ENCODE results near the gene SIKE1.
"Not testable (repeated sequence)": the region's sequence is repeated elsewhere in the genome, so short reads cannot be mapped to it uniquely, and the experiment has no call there.

SIKE1 gene

DNA sequence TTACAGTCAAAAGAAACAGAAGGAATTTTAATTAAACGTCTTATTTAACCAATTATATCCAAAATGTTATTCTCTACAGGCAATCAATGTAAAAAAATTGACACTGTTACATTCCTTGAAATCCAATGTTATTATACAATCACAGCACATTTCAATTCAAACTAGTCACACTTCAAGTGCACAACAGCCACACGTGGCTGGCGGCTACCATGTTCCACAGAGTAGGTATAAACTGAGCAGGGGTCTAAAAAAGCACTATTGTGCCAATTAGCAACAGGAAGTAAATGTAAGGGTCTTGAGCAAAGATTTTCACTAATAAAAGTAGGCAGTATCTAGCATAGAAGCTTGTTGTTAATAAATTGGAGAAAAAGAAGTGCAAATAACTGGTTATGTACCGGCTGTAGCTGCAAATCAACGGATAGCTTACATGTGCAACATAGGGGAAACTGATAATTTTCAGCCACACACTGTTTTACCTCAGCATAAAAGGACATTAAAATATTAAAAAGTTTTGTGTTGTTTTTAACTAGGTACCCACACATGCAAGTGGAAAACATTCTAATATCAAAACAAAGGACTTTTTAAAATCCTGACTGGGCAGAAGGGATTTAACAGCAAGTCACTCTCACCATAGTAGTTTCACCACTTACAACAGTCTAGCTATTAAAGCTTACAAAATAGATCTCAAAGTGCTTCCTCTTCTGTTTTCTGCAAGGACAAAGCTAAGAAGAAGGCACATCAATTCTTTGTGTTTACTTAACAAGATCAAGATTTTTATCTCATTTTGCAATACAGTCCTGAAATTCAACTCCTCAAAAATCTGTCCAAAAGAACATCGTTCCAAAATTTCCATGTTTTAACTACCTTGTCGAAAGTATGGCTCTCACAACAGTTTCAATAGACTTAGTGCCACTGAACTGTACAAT lies 25.2 kb downstream of the SIKE1 start:
- DNase-seq (ENCODE audit: low read depth), result no peak

DNA sequence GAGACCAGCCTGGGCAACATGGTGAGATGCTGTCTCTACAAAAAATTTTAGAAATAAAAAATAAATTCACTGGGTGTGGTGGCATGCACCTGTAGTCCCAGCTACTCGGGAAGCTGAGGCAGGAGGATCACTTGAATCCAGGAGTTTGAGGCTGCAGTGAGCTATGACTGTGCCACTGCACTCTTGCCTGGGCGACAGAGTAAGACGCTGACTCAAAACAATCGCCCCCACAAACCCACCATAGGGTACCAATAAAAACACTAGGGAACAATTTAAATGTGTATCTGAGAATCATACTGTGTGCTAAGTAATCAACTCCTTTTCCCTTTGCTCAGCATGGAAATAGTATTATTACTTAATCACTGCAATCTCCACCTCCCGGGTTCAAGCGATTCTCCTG lies 26.8 kb downstream of the SIKE1 start:
- not testable (repeated sequence) for DNase-seq (ENCODE audit: low read depth)

DNA sequence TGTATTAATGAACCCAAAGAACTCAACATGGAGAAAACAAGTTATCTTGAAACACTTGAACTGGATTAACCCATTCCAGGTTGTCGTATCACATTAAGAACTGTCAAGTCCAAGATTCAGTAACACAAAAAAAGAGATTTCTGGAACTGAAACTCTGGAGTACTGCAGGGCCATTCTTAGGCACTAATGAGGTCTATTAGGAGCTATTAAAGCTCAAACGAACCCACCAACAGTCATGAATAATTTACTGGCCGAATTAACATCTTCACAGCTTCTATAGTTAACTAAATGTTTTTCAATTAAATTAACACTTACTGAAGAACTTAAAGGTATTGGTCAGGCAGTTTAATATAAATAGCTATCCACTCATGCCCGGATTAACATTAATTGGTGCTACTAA lies 27.3 kb downstream of the SIKE1 start:
- no peak for DNase-seq (ENCODE audit: low read depth)

DNA sequence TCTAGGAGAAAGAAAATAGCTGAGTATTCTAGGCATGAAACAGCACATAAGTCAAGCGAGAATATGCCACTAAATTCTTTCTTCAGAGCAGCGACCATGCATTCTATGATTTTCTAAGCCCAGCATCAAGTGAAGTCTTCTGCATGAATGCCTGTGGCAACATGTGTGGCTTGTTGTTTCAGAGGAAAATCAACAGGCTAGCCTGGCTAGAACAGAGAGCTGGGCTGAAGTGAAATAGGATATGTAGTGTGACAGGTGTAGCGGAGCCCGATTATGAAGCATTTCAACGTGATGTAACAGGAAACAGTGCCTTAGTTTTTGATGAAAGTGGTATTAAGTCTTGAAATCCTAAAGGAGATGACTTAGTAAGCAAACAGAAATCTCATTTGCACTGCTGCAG lies 29.7 kb downstream of the SIKE1 start:
- no peak for DNase-seq (ENCODE audit: low read depth)

DNA sequence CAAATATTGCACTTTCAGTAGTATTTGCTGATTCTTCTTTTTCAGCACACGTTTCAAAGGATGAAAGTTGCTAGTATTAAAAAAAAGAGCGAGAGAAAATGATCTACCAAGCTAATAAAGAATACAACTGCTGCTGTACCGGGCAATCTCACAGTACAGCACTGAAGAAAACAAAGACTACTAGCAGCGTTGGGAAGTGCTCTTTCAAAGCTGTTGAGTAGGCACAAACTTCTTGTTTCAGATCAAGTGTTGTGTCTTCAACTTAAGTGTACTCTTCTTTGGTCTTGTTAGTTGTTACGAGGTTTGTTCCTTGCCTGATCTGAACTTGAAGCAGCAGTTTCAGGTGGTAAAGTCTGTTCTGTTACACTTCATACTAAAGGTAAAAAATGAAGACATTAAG lies 30.6 kb downstream of the SIKE1 start:
- no peak for DNase-seq (ENCODE audit: low read depth)

DNA sequence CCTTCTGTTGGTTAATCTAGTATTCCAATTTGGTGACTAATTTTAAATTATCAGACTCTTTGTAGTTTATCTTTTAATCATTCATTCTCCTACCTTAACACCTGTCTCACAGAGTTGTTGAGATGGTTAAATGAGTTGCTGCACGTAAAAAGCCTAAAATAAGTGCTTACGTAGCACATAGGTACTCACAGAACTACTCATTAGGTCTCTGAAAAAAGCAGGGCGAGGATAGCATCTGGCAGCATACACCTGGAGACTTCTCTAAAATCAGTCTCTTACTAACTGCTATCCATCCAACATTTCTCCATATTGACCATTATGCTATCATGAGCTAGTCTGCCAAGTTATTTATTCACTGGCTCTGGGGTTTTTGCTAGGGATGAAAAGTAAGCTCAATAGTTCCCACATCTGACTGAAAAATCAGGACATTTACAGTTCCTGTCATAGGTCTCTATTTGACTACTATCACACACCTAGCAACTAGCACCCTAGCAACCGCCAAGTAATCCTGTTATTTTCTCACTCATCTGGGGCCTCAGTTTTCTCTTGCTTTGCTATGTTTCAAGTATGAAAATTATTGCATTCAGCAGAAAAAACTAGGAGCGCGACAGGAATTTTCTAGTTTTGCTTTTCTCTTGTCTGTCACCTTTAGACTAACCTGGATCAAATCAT lies 33.9 kb downstream of the SIKE1 start:
- no peak for DNase-seq (ENCODE audit: low read depth)

DNA sequence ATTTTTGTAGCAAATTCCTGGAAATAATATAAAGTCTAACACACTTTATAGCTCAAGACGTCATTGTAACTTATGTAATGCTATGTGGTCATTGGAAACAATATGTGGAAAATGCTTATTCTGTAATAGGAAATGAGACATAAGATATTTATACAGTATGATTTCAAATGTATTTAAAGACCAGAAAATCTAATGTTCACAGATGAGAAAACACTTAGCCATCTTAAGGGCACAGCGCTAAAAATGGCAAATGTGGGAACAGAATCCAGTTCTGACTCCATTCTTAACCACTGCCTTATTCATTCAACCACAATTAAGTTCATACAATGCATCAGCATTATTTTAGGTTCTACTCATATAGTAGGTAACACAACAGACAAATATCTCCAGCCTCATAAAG lies 35.2 kb downstream of the SIKE1 start:
- no peak for DNase-seq (ENCODE audit: low read depth)

DNA sequence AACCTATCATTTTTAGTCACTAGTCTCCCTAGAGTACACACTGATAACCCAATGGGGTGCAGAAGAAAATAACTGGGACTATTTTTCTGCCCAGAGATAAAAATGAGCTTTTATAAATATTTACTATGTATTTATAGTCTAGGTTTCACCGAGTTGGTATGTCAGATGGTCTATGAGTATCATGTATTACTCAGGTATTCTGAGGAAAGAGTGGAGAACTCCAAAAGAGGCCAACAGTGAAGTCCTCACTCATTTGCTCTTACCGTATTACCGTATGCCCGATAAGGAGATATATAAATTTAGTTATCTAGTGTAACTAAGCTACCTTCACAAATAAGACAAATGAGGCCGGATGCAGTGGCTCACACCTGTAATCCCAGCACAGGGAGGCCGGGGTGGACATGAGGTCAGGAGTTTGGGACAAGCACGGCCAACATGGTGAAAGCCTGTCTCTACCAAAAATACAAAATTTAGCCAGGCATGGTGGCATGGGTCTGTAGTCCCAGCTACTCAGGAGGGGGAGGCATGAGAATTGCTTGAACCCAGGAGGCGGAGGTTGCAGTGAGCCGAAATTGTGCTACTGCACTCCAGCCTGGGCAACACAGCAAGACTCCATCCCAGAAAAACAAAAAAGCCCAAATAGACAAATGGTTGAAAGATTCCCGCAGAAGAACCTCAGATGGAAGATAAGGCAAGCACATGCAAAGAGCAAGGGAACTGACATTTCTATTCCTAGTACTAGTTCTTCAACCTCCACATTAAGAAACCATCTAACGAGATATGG lies 38.3 kb downstream of the SIKE1 start:
- no peak for DNase-seq (ENCODE audit: low read depth)

DNA sequence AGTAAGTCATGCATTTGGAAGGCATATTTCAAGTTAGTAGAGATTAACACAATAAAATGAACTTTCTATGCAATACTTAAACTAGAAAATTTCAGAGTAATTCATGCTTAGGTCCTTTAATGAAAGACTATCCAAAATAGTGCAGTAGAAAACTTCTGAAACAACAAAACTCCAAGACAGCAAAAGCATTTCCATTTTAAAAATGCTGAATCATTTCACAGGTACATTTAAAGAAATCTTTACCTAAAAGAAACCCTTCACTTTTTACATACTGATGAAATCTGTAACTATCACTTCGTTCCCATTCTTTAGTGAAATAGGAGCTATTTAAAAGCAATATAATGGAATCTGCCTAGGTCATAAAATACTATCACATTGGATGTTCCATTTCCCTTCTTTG lies 40.2 kb downstream of the SIKE1 start:
- no peak for DNase-seq (ENCODE audit: low read depth)

DNA sequence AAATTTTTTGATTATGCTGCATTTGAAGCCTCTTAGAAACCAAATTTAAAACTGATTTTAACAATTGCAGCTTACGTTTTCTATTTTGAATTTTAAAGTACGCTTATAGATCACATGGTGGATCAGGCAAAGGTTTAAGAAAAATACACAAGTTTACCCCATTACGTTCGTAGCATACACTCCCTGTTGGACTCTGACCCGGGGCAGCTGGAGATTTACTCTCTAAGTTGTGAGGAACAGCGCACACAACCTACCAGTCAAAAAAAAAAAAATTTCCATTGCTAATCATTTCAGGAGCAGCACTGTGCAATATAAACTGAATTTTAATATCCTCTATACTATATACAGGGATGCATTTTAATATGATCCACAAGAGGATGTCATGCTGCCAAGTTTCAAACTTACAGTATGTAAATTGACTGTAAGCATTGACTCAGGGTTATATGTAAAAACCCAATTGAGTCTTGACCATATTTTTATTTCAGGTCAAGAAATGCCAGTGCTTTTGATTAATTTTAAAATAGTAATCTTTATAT lies 43.1 kb downstream of the SIKE1 start:
- no peak for DNase-seq (ENCODE audit: low read depth)

DNA sequence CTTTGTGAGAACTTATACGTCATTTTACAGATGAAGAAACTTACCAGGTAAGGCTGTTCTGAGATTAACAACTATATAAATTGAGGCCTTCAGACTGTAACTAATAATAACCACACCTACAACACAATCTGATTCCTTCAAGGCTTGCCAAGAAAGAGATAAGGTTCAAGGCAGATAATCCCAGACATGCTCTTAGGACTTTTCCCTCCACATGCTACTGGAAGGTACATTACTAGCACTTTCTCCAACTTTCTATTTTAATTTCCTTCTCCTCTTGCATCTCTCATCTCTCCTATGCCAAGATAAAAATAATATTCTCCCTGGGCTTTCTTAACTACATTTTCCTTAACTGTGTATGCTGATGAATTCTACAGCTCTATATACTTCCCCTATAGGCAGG lies 45.0 kb downstream of the SIKE1 start:
- no peak for DNase-seq (ENCODE audit: low read depth)

DNA sequence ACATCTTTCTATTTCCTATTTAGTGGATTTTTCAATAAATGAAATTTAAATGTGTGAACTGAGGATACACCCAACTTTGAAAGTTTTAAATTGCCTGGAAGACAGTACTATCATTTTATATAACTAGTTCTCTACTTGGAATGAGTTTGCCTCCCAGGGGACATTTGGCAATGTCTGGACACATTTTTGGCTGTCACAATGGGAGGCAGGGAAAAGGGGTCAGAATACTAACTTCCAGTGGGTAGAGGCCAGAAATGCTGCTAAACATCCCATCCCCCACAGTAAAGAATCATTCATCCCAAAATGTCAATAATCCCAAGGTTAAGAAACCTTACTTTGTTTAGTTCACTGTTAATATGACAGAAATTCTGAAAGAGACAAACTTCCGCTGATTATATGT lies 50.7 kb downstream of the SIKE1 start:
- no peak for DNase-seq (ENCODE audit: low read depth)

DNA sequence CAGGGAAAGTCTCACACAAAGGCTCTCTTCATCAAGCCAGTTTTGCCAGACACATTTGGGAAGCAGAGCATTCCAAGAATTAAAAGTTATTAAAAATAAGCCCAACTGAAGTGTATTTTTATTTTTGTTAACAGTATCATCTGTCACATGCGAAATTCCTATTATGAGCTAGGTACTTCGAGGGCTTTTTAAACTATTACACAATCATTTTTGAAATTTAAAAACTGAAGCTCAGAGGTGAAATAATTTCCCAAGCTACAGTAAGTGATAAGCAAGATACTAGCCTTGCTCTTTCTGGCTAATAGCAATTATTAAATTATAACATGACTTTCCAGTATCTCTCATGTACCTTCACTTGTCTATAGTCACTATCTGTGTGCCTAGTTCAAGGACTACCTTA lies 51.9 kb downstream of the SIKE1 start:
- no peak for DNase-seq (ENCODE audit: low read depth)

DNA sequence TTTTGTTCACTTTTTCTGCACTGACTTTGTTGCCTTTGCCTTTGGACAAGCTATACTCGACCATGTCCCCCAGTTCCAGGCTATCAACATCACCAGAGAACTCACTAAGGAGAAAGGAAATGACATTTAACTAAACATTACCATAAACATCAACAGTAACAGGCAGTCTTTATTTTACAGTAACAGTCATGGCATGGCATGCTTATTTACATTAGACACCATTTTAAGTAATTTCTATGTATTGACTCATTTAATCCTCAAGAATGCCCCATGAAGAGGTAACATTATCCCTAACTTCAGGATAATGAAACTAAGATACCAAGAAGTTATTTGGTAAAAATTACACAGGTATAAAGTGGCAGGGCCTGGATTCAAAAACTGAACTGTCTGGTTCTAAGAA lies 55.3 kb downstream of the SIKE1 start:
- DNase-seq (ENCODE audit: low read depth), result no peak

DNA sequence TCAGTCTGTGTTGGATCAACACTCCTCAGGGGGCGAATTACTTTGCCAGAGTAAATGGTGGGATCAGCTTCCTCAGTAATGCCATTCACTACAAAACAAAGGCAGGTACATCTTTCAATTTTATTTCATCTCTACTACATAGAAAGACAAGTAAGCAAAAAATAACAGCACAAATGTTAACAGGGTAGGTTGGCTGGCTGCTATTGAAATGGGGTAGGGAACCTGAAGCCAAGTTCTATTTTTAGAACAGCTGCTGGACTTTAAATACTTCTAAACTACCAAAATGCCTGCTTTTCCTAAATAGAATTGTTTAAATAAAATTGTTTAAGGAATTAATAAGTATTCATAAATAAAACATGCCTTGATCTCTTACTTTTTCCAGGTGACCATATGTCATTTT lies 56.6 kb downstream of the SIKE1 start:
- no peak for DNase-seq (ENCODE audit: low read depth)

DNA sequence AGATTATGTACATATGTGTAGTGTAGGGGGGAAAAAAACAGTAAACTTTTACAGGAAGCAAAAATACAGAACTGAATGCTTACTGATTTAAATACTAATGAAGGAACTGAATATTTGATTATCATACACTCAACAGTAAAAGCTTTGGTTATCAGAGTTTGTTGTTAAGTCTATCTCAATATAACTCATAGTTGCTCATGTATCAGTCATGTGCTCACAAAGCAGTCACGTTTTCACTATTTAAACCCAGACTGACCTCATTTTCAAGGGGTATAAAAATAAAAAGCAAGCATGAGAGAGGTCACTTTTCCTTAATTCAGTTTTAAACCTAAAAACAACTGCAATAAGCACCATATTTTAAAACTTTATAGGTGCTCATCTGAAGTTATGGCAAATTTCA lies 57.0 kb downstream of the SIKE1 start:
- no peak for DNase-seq (ENCODE audit: low read depth)

DNA sequence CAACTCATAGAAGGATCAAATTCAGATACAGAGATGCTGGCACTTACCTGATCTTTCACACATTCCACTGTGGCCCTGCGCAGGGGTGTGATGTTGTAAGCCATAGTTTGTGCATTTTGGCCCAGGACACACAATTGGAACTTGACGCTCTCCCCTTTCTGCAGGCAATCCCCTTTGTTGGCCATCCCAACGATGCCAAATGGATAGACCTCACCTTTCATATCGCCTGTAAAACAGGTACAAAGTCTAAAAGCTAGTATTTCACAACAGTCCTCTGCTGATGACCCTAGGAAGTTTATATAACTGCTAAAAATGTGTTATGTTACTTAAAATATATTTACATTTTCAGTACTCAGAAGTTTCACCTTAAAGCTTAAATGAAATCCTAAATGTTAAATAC lies 60.0 kb downstream of the SIKE1 start:
- no peak for DNase-seq (ENCODE audit: low read depth)

All from activated gamma-delta T cell treated with anti-CD3 and anti-CD28 coated beads, Interleukin-2, amount 50 U/mL, for 16 hours (primary cell).